ENCODE results near the gene KIF21A. TPM values are rescaled to one million over a fixed set of nuclear protein-coding genes. Genes with fewer than 3 reads are reported as not detected.

Gene KIF21A
- polyA plus RNA-seq, 3 donors, result 8.1 to 9.7 (median 9.4) TPM

DNA sequence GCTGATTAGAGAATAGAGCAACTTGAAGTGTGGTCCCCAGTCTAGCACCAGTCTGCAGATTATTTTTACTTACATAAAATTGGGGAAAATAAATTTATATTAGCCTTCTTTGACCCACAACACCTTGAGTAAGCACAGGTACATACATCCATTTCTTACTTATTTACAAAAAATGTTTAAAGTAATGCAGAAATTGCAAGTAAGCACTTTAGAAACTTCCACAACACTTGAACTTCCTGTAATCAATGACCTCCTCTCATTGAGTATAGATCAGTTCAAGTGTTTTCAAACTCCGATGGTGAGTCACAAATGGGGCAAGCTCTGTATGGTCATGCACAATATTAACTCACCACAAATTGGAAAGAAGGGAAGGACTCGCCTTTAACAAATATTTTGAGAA lies 83.3 kb downstream of the KIF21A start:
- no peak overlapping the region for H3K27ac ChIP-seq (ENCODE audit: low read depth, low read length)
- 85 to 97% (median 92%) methylated on average over 2 of the region's 2 CpGs for WGBS, 3 donors

- 88 to 96% (median 95%) methylated on average over 3 of the region's 3 CpGs for WGBS, 3 donors
Observed at GRCh38 chr12:39357041-39357440, 85.9 kb downstream of the KIF21A start.

DNA sequence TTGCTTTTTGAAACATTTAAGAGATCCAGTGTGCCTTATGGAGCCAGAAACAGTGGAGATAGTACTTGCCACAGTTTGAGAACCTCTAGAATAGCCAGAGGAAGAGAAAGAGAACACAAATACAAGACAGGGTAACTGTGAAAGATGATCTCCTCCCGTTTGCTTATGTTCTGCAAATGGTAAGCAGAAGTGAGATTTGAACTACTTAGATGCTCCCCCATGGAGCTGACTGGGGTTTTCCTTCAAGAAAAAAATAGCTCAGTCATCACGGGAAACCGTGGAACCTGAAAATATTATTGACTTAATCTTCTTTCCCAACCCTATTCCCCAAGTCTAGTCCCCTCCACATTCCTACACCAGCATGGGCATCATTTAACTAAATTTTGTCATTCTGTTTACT lies 87.1 kb downstream of the KIF21A start:
- H3K27ac ChIP-seq (ENCODE audit: low read depth, low read length), result no peak overlapping the region
- 81 to 97% (median 83%) methylated on average over 3 of the region's 3 CpGs for WGBS, 3 donors

More at GRCh38 chr12:39357041-39357440, 85.9 kb downstream of the KIF21A start:
- H3K27ac ChIP-seq (ENCODE audit: low read depth, low read length), result no peak overlapping the region

GRCh38 chr12:39354955-39355354 lies 88.0 kb downstream of the KIF21A start:
- H3K27ac ChIP-seq (ENCODE audit: low read depth, low read length), result no peak overlapping the region

- no peak overlapping the region for H3K27ac ChIP-seq (ENCODE audit: low read depth, low read length)
- 83 to 94% (median 92%) methylated on average over 3 of the region's 3 CpGs for WGBS, 3 donors
Observed at GRCh38 chr12:39352471-39353017, 90.4 kb downstream of the KIF21A start.

DNA sequence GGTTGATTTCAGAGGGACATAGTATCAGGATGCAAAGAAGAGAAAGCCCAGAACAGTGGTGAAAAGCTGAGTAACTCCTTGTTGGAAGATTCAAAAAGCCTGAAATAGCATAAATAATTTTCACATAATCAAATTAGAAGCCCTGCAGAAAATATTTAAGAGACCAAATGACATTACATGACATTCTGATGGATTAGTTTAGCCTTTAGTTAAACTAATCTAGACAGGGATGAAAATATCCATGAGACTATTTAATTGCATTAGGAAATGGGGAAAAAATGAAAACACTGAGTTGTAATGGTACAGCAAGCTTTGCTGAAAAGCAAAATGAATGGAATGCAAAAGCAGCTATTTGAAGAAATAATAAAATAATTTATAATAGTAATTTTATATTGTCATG lies 91.8 kb downstream of the KIF21A start:
- no peak overlapping the region for H3K27ac ChIP-seq (ENCODE audit: low read depth, low read length)

DNA sequence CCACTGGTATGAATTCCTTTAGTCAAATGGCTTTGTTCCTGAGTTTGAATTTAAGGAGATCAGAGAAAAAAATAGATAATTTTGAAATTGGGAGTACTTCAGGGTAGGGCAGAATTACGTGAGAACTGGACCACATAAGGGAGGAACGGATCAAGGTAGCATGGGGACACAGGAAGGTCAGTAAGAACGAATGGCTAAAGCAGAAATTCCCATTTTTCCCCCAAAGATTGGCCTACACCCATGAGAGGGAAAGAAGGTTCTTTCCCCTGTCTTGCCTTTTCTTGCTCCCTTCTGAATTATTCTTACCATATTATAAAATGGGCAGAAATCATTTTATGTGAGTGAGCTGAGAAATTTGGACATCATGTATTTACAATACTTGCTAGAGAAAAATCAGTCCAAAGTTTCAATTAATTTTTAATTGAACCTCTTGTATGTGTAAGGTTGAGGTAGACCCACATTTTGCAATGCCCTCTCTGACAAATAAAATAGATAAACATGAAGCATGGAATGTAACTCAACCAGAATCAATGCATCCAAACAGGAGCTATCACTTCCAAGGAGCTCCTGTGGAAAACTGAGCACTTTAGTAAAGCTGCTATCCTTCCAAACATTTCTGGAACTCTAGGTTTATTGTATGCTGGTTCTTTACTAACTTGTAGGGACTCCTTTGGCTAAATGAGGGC lies 93.8 kb downstream of the KIF21A start:
- 84 to 92% (median 88%) methylated on average over 3 of the region's 3 CpGs for WGBS, 3 donors
- no peak overlapping the region for H3K27ac ChIP-seq (ENCODE audit: low read depth, low read length)

- no peak overlapping the region for H3K27ac ChIP-seq (ENCODE audit: low read depth, low read length)
- 77 to 80% (median 79%) methylated on average over 1 of the region's 1 CpG for WGBS, 3 donors
Observed at GRCh38 chr12:39348523-39348922, 94.4 kb downstream of the KIF21A start.

DNA sequence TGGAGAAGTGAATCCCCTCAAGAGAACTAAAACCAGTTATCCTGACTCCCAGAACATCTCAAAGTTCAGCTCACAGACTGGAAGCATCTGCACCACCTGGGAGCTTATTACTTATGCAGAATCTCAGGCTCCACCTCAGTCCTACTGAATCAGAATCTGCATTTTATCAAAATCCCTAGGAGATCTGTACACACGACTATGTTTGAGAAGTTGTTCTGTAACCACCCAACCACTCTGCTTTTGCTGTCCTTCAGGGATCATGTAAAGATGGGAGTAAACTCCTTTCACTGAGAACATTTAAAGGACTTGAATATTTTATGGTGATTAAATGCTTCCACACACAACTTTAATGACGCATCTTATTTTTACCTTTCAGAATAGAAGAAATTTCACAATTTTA lies 98.0 kb downstream of the KIF21A start:
- WGBS, 3 donors, result 76 to 81% (median 79%) methylated on average over 2 of the region's 2 CpGs

GRCh38 chr12:39343665-39344064 lies 99.3 kb downstream of the KIF21A start:
- 87 to 92% (median 92%) methylated on average over 4 of the region's 4 CpGs for WGBS, 3 donors
- no peak overlapping the region for H3K27ac ChIP-seq (ENCODE audit: low read depth, low read length)

More for the DNA sequence above, 98.0 kb downstream of the KIF21A start:
- no peak overlapping the region for H3K27ac ChIP-seq (ENCODE audit: low read depth, low read length)

DNA sequence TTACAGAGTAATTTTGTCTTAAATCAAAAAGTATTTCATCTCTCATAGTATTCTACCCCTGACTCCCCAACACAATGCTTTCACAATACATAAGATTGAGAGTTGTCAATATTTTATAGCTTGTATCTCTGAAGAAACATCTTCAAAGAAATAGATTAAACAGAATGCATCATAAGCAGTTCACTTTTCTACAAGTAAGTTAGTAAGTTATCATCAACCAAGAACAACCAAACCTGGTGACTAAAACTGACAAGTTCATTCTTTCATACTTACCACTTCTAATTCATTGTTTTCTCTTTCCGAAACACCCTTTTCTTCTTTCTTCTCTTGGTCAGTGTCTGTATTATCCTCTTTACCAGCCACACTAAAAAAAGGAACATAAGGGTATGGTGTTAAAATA lies 101.2 kb downstream of the KIF21A start:
- H3K27ac ChIP-seq (ENCODE audit: low read depth, low read length), result no peak overlapping the region
- WGBS, 3 donors, result 97 to 100% (median 97%) methylated on average over 1 of the region's 1 CpG

DNA sequence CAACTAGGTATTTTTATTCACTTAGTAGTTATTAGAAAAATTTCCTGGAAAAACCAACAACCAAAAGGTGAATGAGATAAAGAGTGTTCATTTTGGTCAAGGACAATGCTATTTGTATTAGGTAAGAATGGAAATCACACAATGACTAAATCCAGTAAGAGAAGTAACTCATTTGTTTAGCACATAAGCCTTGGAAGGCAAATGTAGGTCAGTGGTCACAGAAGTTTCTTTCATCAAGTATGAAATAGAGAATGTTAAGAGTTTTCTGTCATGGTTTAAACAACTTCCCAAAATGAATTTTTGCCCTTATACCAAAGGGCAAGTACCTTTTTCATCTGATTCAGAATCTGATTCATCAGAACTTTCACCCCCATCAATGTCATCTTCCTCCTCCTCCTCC lies 101.7 kb downstream of the KIF21A start:
- no peak overlapping the region for H3K27ac ChIP-seq (ENCODE audit: low read depth, low read length)

- WGBS, 3 donors, result 93 to 96% (median 94%) methylated on average over 12 of the region's 12 CpGs
Observed at GRCh38 chr12:39332661-39333175, 110.2 kb downstream of the KIF21A start.

DNA sequence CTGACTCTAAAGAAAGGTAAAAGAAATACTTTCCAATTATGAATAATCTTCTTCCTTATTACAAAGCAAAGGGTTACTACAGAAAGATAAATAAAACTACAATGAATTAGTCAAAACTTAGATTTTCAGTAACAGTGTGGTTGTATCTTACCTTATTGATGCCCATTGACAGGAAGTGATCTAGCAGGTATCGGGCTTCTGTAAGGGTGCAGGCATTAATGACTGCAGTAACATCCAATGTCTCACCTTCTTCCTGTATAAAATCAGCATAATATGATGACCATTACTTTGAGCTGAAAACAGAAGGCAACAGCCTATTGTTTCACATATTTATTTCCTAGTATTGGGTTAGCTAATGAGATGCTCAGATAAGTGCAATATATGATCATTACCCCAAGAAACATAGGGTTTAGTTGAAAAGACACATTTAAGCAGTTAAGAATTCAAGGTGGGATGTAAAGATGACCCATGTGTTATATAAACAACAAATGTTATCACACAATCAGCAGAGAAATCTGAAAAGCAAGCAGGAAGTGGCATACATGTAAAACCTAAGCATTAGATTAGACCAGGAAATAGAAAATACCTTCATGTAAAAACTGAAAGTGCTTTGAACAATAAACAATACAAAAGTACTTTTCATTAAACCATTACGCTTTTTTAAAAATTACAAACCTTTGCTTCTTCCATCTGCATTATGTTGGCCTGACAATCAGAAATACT lies 111.2 kb downstream of the KIF21A start:
- 90 to 95% (median 91%) methylated on average over 2 of the region's 2 CpGs for WGBS, 3 donors
- H3K27ac ChIP-seq (ENCODE audit: low read depth, low read length), result no peak overlapping the region

More at GRCh38 chr12:39332661-39333175, 110.2 kb downstream of the KIF21A start:
- H3K27ac ChIP-seq (ENCODE audit: low read depth, low read length), result no peak overlapping the region

DNA sequence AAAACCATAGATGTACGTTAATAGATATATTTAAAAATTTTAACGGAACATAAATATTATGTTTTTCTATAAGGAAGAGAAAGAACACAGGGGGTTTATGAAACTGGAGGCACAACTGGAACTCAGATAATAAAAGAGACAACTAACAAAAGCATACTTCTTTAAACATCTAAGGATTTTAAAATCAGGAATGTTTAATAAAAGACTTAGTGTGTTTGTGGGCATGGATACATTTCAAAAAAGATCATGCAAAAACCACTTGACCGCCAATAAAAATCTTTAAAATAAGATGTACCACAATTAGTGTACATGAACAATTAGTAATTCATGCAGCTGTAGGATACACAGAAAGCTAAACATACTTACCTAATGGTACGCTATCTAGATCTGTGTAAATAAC lies 113.0 kb downstream of the KIF21A start:
- no peak overlapping the region for H3K27ac ChIP-seq (ENCODE audit: low read depth, low read length)
- WGBS, 3 donors, result 92 to 95% (median 92%) methylated on average over 4 of the region's 4 CpGs

DNA sequence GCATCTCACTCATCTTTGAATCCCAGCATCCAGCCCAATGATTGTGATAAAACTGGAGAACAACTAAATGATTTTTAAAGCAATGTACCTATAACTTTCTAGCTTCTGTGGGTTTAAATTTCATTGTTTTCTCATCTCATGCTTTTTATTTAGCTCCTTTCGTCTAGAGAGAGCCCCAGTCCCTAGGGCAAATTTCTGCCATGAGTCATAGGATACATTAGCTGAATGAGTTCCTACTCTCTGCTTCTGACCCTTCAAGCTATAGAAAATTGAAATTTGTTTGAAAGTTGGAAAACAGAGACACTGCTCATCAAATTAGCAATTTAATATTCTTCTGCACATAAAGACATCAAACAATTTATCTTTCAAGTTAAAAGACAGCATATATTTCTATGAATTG lies 113.9 kb downstream of the KIF21A start:
- no peak overlapping the region for H3K27ac ChIP-seq (ENCODE audit: low read depth, low read length)
- WGBS, 3 donors, result 77 to 88% (median 79%) methylated on average over 1 of the region's 1 CpG

- H3K27ac ChIP-seq (ENCODE audit: low read depth, low read length), result no peak overlapping the region
- WGBS, 3 donors, result 82 to 87% (median 86%) methylated on average over 6 of the region's 6 CpGs
Observed at GRCh38 chr12:39327965-39328364, 115.0 kb downstream of the KIF21A start.

DNA sequence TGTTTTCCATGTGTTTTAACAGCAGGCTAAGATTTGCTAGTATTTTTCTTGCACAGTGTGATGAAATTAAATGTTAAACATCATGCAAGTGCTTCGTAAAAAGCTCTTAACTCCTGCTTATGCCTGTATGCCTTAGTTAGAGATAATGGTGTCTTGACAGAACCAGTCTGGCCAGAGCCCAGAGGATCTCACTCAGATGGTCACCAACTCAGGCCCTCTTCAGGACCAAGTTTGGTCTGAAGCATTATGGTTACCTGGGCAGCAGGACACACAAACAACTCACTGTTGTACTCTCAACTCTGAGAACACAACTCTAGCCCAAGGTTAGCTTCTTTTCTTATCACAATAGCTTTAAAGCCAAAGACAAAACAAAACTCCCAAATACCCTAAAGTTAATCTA lies 115.4 kb downstream of the KIF21A start:
- WGBS, 3 donors, result 78 to 92% (median 85%) methylated on average over 1 of the region's 1 CpG
- H3K27ac ChIP-seq (ENCODE audit: low read depth, low read length), result no peak overlapping the region

- WGBS, 3 donors, result 75 to 90% (median 88%) methylated on average over 3 of the region's 3 CpGs
- no peak overlapping the region for H3K27ac ChIP-seq (ENCODE audit: low read depth, low read length)
Observed at GRCh38 chr12:39319180-39319579, 123.7 kb downstream of the KIF21A start.

DNA sequence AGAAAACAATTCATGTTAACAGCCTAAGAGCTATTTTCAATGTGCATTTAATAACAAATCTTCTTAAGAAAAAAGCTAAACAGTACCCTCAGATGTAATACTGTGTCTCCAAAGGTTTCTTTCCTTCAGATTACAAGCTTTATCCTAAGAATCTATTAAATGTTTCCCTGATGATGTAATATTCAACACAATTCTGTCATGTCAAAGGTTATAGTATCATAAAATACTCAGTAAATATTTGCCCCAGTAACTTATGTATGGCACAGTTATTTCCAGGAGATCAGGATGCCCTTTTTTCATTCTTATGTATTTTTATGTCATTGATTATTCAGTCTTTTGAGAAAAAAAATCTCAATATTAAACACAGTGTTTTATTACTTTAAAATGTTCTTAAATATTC lies 128.4 kb downstream of the KIF21A start:
- no peak overlapping the region for H3K27ac ChIP-seq (ENCODE audit: low read depth, low read length)

Measured in adipose tissue (tissue), 3 donors.